HepG2 (cell line): ENCODE data around the gene CGNL1. TPM values are rescaled to one million over a fixed set of nuclear protein-coding genes. Genes with fewer than 3 reads are reported as not detected.
A peak's percentile ranks its signal among the peaks of the same experiment; 100 is the strongest.

Experiments used
- FOSL2 ChIP-seq: sonication (generic); formaldehyde crosslinking; IDR thresholded peaks from 2 replicates; pipeline ENCODE4 v1.4.0; 2020; ENCODE audit warnings: missing genetic modification reagents
- FOXA3 ChIP-seq: IDR thresholded peaks from 2 replicates; pipeline ENCODE4 v1.6.1; 2016; ENCODE audit warnings: missing genetic modification reagents, missing compliant biosample characterization
- FUBP1 ChIP-seq: sonication (generic); formaldehyde crosslinking; IDR thresholded peaks from 2 replicates; pipeline ENCODE4 v1.5.1; 2020; ENCODE audit warnings: missing genetic modification reagents, mild to moderate bottlenecking, borderline replicate concordance
- GABPB1 ChIP-seq: IDR thresholded peaks from 2 replicates; pipeline ENCODE4 v1.6.1; 2016; ENCODE audit warnings: mild to moderate bottlenecking, missing genetic modification reagents, moderate library complexity, missing compliant biosample characterization
- HNF4G ChIP-seq, 2 experiments: sonication (generic) in 1 of 2; formaldehyde crosslinking in 1 of 2; IDR thresholded peaks; 2 replicates each; pipeline versions ENCODE4 v1.4.0 to v1.6.1; 2011 to 2020; ENCODE audit warnings: borderline replicate concordance in 2 of 2, low read depth in 2 of 2, mild to moderate bottlenecking in 2 of 2, low read length in 1 of 2, missing genetic modification reagents in 1 of 2, moderate library complexity in 1 of 2
- KDM1A ChIP-seq: IDR thresholded peaks from 2 replicates; pipeline ENCODE4 v1.6.1; 2016; ENCODE audit warnings: missing compliant biosample characterization
- MAFF ChIP-seq: IDR thresholded peaks from 2 replicates; pipeline ENCODE4 v1.6.1; 2011; ENCODE audit warnings: low read depth, low read length, improper control_type of control experiment
- PRDM10 ChIP-seq: sonication (generic); formaldehyde crosslinking; IDR thresholded peaks from 2 replicates; pipeline ENCODE4 v1.4.0; 2020; ENCODE audit warnings: low read depth, missing genetic modification reagents
- SP1 ChIP-seq, 2 experiments: fragments of 450-650 bp in 1 of 2; sonication (generic) in 1 of 2; formaldehyde crosslinking in 1 of 2; IDR thresholded peaks; 2 replicates each; pipeline versions ENCODE4 v1.4.0 to v1.6.1; 2016 to 2020; ENCODE audit warnings: missing genetic modification reagents in 1 of 2
- TBX3 ChIP-seq: fragments of 450-650 bp; IDR thresholded peaks from 2 replicates; pipeline ENCODE4 v1.6.1; 2017; ENCODE audit warnings: antibody characterized with exemption, mild to moderate bottlenecking, inconsistent platforms, borderline replicate concordance
- TOPORS ChIP-seq: sonication (generic); formaldehyde crosslinking; IDR thresholded peaks from 2 replicates; pipeline ENCODE4 v1.8.0; 2023; ENCODE audit warnings: mild to moderate bottlenecking, missing genetic modification reagents
- TRIM22 ChIP-seq: fragments of 450-650 bp; IDR thresholded peaks from 2 replicates; pipeline ENCODE4 v1.6.1; 2017
- ZNF674 ChIP-seq: sonication (generic); formaldehyde crosslinking; IDR thresholded peaks from 2 replicates; pipeline ENCODE4 v1.5.0; 2020; ENCODE audit warnings: low read depth, mild to moderate bottlenecking, missing genetic modification reagents
- ZNF737 ChIP-seq: sonication (generic); formaldehyde crosslinking; IDR thresholded peaks from 2 replicates; pipeline ENCODE4 v1.5.0; 2020; ENCODE audit warnings: missing genetic modification reagents, mild to moderate bottlenecking, borderline replicate concordance
- ZNF777 ChIP-seq: sonication (generic); formaldehyde crosslinking; IDR thresholded peaks from 2 replicates; pipeline ENCODE4 v1.4.0; 2020; ENCODE audit warnings: missing genetic modification reagents
- polyA plus RNA-seq, 8 experiments: library from polyadenylated mRNA; depleted of rRNA in 3 of 8; stranded (reverse) in 7 of 8; unstranded in 1 of 8; fragments of >200 nt; fragmentation: Illumina TruSeq in 4 of 8; extraction: Trizol in 4 of 8; gene quantifications; 2 replicates each; pipeline versions ENCODE4 v1.2.1 to v1.2.3, GENCODE V29; 2011 to 2016; ENCODE audit warnings: low read depth in 4 of 8, missing spikeins in 1 of 8, mixed read lengths in 1 of 8; ENCODE audit not compliant: insufficient read depth in 1 of 8
- total RNA-seq, 5 experiments: library from RNA; depleted of rRNA; stranded (reverse); fragments of >200 nt; fragmentation: Illumina TruSeq; extraction: Trizol; gene quantifications; 2 replicates each; pipeline ENCODE4 v1.2.3, GENCODE V29; 2016; ENCODE audit warnings: low read depth in 1 of 5
- TF ChIP-seq, protein P1 (sequence below): sonication (generic); formaldehyde crosslinking; IDR thresholded peaks from 2 replicates; pipeline ENCODE4 v1.4.0; 2020; ENCODE audit warnings: missing genetic modification reagents
- TF ChIP-seq, protein P2 (sequence below): sonication (generic); formaldehyde crosslinking; IDR thresholded peaks from 2 replicates; pipeline ENCODE4 v1.5.0; 2020; ENCODE audit warnings: missing genetic modification reagents

Gene CGNL1
- total and polyA plus RNA-seq, 2 of the 13 experiments (the other 11 are each of a cell fraction or from before 2014, with no cell fraction given): 5.6 to 15.6 TPM

DNA sequence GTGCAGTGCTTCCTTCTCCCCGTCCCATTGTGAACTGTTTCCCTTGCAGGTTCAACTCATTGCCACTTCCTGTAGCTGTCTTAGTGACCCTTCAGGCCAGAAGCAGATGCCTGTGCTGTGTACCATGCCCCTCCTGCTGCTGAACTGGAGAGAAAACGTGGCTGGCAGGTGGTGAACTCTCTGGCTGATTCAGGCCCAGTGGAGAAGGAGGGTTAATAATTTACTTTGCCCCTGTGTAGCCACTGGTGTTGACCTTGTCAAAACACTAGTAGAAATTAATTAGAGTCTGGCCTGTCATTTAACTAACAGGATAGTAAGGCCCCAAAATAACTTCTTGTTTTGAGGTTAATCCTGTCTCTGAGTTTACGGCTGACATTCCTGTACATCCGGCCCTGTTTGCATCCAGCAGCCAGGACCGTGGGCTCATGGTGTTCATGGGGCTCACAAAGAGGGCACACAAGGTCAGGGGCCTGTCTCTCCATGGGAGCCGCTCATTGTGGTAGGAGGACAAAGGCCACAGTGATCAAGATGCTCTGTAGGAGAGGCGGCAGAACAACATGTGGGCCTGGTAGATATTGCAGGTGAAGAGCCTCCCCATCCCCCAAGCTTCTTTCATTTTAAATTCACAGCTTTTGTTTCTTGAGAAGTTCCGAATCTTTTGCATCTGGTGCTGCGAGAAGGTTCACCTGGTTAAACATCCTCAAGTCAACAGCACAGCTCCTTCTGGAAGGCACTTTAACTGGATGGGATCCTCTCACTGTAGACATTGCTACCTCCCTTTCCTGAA, 101.6 kb downstream of the CGNL1 start (continued):
- no peak for TF ChIP-seq MAFF
- peak; percentile 88 for TF ChIP-seq HNF4G (IDR thresholded peaks at IDR 0.05; ENCODE audit: borderline replicate concordance, low read depth, low read length)
- TF ChIP-seq HNF4G (CRISPR knock-in tag; IDR thresholded peaks at IDR 0.05; ENCODE audit: borderline replicate concordance, low read depth): peak; percentile 51; the same call in 1 of the 2 replicates
- TF ChIP-seq, protein P1, sequence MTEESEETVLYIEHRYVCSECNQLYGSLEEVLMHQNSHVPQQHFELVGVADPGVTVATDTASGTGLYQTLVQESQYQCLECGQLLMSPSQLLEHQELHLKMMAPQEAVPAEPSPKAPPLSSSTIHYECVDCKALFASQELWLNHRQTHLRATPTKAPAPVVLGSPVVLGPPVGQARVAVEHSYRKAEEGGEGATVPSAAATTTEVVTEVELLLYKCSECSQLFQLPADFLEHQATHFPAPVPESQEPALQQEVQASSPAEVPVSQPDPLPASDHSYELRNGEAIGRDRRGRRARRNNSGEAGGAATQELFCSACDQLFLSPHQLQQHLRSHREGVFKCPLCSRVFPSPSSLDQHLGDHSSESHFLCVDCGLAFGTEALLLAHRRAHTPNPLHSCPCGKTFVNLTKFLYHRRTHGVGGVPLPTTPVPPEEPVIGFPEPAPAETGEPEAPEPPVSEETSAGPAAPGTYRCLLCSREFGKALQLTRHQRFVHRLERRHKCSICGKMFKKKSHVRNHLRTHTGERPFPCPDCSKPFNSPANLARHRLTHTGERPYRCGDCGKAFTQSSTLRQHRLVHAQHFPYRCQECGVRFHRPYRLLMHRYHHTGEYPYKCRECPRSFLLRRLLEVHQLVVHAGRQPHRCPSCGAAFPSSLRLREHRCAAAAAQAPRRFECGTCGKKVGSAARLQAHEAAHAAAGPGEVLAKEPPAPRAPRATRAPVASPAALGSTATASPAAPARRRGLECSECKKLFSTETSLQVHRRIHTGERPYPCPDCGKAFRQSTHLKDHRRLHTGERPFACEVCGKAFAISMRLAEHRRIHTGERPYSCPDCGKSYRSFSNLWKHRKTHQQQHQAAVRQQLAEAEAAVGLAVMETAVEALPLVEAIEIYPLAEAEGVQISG (CRISPR knock-in tag): peak; percentile 83
- no peak for TF ChIP-seq TRIM22
- no peak for TF ChIP-seq TOPORS (CRISPR knock-in tag)
- no peak for TF ChIP-seq ZNF777 (CRISPR knock-in tag)
- no peak for TF ChIP-seq SP1 (IDR thresholded peaks at IDR 0.05)
- 0 out of 2 replicates have a peak, but pooled peaks have one; percentile 15 for TF ChIP-seq SP1 (CRISPR knock-in tag; IDR thresholded peaks at IDR 0.05)
- TF ChIP-seq FOXA3 (CRISPR knock-in tag): peak; percentile 78
- 0 out of 2 replicates have a peak, but pooled peaks have one; percentile 5 for TF ChIP-seq KDM1A
- TF ChIP-seq, protein P2, sequence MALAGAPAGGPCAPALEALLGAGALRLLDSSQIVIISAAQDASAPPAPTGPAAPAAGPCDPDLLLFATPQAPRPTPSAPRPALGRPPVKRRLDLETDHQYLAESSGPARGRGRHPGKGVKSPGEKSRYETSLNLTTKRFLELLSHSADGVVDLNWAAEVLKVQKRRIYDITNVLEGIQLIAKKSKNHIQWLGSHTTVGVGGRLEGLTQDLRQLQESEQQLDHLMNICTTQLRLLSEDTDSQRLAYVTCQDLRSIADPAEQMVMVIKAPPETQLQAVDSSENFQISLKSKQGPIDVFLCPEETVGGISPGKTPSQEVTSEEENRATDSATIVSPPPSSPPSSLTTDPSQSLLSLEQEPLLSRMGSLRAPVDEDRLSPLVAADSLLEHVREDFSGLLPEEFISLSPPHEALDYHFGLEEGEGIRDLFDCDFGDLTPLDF: no peak; the same call in 1 of the 2 replicates
- TF ChIP-seq GABPB1 (CRISPR knock-in tag): peak; percentile 68
- TF ChIP-seq ZNF674 (CRISPR knock-in tag): no peak
- peak; percentile 71; the same call in 1 of the 2 replicates for TF ChIP-seq FOSL2 (CRISPR knock-in tag)
- no peak for TF ChIP-seq FUBP1 (CRISPR knock-in tag)
- TF ChIP-seq ZNF737 (CRISPR knock-in tag): no peak
- TF ChIP-seq TBX3: peak; percentile 71
- TF ChIP-seq PRDM10 (CRISPR knock-in tag): peak; percentile 42; the same call in 1 of the 2 replicates
